CD4-positive, alpha-beta T cell (primary cell): ENCODE results near the gene ATL3. TPM values are rescaled to one million over a fixed set of nuclear protein-coding genes. Genes with fewer than 3 reads are reported as not detected.

ENCODE experiments used
- ATAC-seq: fragments of 200-7000 bp; cut with Tn5 transposase; one replicate; pipeline ENCODE4 v1.10.0; 2022; ENCODE audit warnings: mild to moderate bottlenecking; ENCODE audit not compliant: poor library complexity
- CTCF ChIA-PET: fragments of 350-600 bp; sonication (Branson Sonifier 250); formaldehyde crosslinking; loops from one replicate; lab custom pipeline; 2021; ENCODE audit warnings: antibody characterized with exemption, inconsistent platforms; lab: Charles Lee
- POLR2A ChIA-PET: fragments of 350-600 bp; sonication (Branson Sonifier 250); formaldehyde crosslinking; loops from one replicate; lab custom pipeline; 2021; ENCODE audit warnings: antibody characterized with exemption, inconsistent platforms; lab: Charles Lee
- DNase-seq, 14 experiments: peaks; one replicate each; pipeline ENCODE4 v3.0.0-alpha.2; 2013 to 2020; ENCODE audit warnings: mixed read lengths in 2 of 14
- H3K27ac ChIP-seq, 2 donors: one replicate each; pipeline versions ENCODE4 v1.5.1 to v1.7.0; 2013; ENCODE audit warnings: low read length in 2 of 2, low read depth in 1 of 2, mild to moderate bottlenecking in 1 of 2
- H3K27me3 ChIP-seq, 2 experiments: 1 replicate in 1 of 2; 2 replicates in 1 of 2; pipeline versions ENCODE4 v1.6.1 to v1.7.0; 2013; ENCODE audit warnings: low read length in 2 of 2, control low read depth in 1 of 2, mild to moderate bottlenecking in 1 of 2, moderate library complexity in 1 of 2; ENCODE audit not compliant: insufficient read depth in 2 of 2, control insufficient read depth in 1 of 2
- H3K36me3 ChIP-seq: one replicate; pipeline ENCODE4 v1.6.1; 2013; ENCODE audit warnings: low read length, control low read depth; ENCODE audit not compliant: insufficient read depth
- H3K4me1 ChIP-seq: one replicate; pipeline ENCODE4 v1.6.1; 2013; ENCODE audit warnings: low read length, control low read depth; ENCODE audit not compliant: insufficient read depth
- H3K4me3 ChIP-seq: one replicate; pipeline ENCODE4 v1.5.1; 2013; ENCODE audit warnings: mild to moderate bottlenecking, low read length, moderate library complexity
- H3K9me3 ChIP-seq, 2 experiments: 1 replicate in 1 of 2; 2 replicates in 1 of 2; pipeline versions ENCODE4 v1.6.1 to v1.7.0; 2013; ENCODE audit warnings: low read length in 2 of 2, mild to moderate bottlenecking in 2 of 2, control low read depth in 1 of 2, moderate library complexity in 1 of 2; ENCODE audit not compliant: control insufficient read depth in 1 of 2, insufficient read depth in 1 of 2
- H3K27ac Mint-ChIP-seq: one replicate; pipeline ENCODE4 v1.8.0; 2020; ENCODE audit warnings: mixed read lengths
- H3K27me3 Mint-ChIP-seq: one replicate; pipeline ENCODE4 v1.8.0; 2021; ENCODE audit warnings: mixed read lengths
- H3K36me3 Mint-ChIP-seq: one replicate; pipeline ENCODE4 v1.8.0; 2021; ENCODE audit warnings: low read depth, mixed read lengths
- H3K4me1 Mint-ChIP-seq: one replicate; pipeline ENCODE4 v1.8.0; 2021; ENCODE audit warnings: low read depth, mixed read lengths
- H3K4me3 Mint-ChIP-seq: one replicate; pipeline ENCODE4 v1.8.0; 2020; ENCODE audit warnings: mild to moderate bottlenecking, mixed read lengths
- H3K9me3 Mint-ChIP-seq: one replicate; pipeline ENCODE4 v1.8.0; 2020; ENCODE audit warnings: mixed read lengths
- CTCF ChIP-seq: fragments of 200-600 bp; IDR thresholded peaks from one replicate; pipeline ENCODE4 v1.8.0; 2022; ENCODE audit warnings: antibody characterized with exemption, mild to moderate bottlenecking
- intact Hi-C, 2 experiments: fragments of 100-400 bp; cut with DNase I in 1 of 2; cut with micrococcal nuclease in 1 of 2; formaldehyde crosslinking; loops; one replicate each; pipeline versions ENCODE4 v1.15.1 to v1.9.0; 2023 to 2025; cut with DNase I, micrococcal nuclease
- total RNA-seq, 174 experiments: library from RNA in 2 of 174; stranded (reverse) in 2 of 174; gene quantifications; one replicate each; pipeline ENCODE4 v1.2.3 and lab custom pipeline; 2021 to 2026

ATL3 gene
- total RNA-seq, 2 experiments from 2014 or later, result 14.5 to 16.5 TPM

- ChIA-PET POLR2A (no interaction called here), CTCF (no interaction called here)
- no peak overlapping the region for H3K4me3 Mint-ChIP-seq
- no peak for TF ChIP-seq CTCF
- no peak for ATAC-seq
- DNase-seq, result no peak
- no peaks in the 10 kb centered on the region for H3K27me3 ChIP-seq
- no peak overlapping the region for H3K4me3 ChIP-seq
- H3K4me1 ChIP-seq, result no peaks in the 10 kb centered on the region
- no peak overlapping the region for H3K27ac ChIP-seq
- no peaks in the 10 kb centered on the region for H3K27me3 Mint-ChIP-seq
- no peaks in the 10 kb centered on the region for H3K36me3 Mint-ChIP-seq
- no peaks in the 10 kb centered on the region for H3K4me1 Mint-ChIP-seq
- H3K9me3 Mint-ChIP-seq, result no peaks in the 10 kb centered on the region
- no peak overlapping the region for H3K27ac Mint-ChIP-seq
- no peaks in the 10 kb centered on the region for H3K9me3 ChIP-seq
- H3K36me3 ChIP-seq, result peaks cover 3% of the 10 kb centered on the region
- intact Hi-C loops, result no loop called here
These were observed 38.2 kb upstream of the ATL3 start for GRCh38 chr11:63709336-63709884.

- DNase-seq, result no peak
- H3K4me1 ChIP-seq, result no peaks in the 10 kb centered on the region
- H3K9me3 Mint-ChIP-seq, result no peaks in the 10 kb centered on the region
- intact Hi-C loops, result no loop called here
- H3K9me3 ChIP-seq, result no peaks in the 10 kb centered on the region
- H3K4me1 Mint-ChIP-seq, result no peaks in the 10 kb centered on the region
- CTCF ChIA-PET, result no interaction called here
- POLR2A ChIA-PET, result no interaction called here
- H3K4me3 ChIP-seq, result no peak overlapping the region
- no peak for TF ChIP-seq CTCF
- no peaks in the 10 kb centered on the region for H3K27me3 Mint-ChIP-seq
- H3K27me3 ChIP-seq, result no peaks in the 10 kb centered on the region
- no peak for ATAC-seq
- no peaks in the 10 kb centered on the region for H3K36me3 Mint-ChIP-seq
- H3K27ac Mint-ChIP-seq, result no peak overlapping the region
- H3K4me3 Mint-ChIP-seq, result no peak overlapping the region
- H3K36me3 ChIP-seq, result peaks cover 3% of the 10 kb centered on the region
- H3K27ac ChIP-seq, result no peak overlapping the region
These were observed 37.6 kb upstream of the ATL3 start for GRCh38 chr11:63708764-63709163.

- Histone ChIP-seq H3K27me3 (no peaks in the 10 kb centered on the region), H3K4me1 (no peaks in the 10 kb centered on the region)
These were observed 34.4 kb upstream of the ATL3 start for GRCh38 chr11:63705526-63705925.

More at GRCh38 chr11:63705526-63705925, 34.4 kb upstream of the ATL3 start:
- ATAC-seq (no peak), DNase-seq (no peak)
- no peaks in the 10 kb centered on the region for H3K36me3 Mint-ChIP-seq
- H3K4me3 Mint-ChIP-seq, result no peak overlapping the region
- H3K27ac Mint-ChIP-seq, result no peak overlapping the region
- no peaks in the 10 kb centered on the region for H3K4me1 Mint-ChIP-seq
- ChIA-PET CTCF (no interaction called here), POLR2A (interaction anchor here (0.7 to 0.9 kb wide), 2 partner anchors 30 to 50 kb away, joined by 3 read pairs; no protein-coding TSS in a partner anchor)
- H3K27me3 Mint-ChIP-seq, result no peaks in the 10 kb centered on the region
- no peak overlapping the region for H3K4me3 ChIP-seq
- H3K9me3 Mint-ChIP-seq, result no peaks in the 10 kb centered on the region
- no peak for TF ChIP-seq CTCF
- intact Hi-C loops, result no loop called here
- no peaks in the 10 kb centered on the region for H3K9me3 ChIP-seq
- no peak overlapping the region for H3K27ac ChIP-seq
- H3K36me3 ChIP-seq, result peaks cover 3% of the 10 kb centered on the region
